IMR-90 (cell line): ENCODE data around the gene TSGA10. TPM values are rescaled to one million over a fixed set of nuclear protein-coding genes. Genes with fewer than 3 reads are reported as not detected.

Source experiments
- ATAC-seq: fragments of 200-7000 bp; cut with Tn5 transposase; 2 replicates; pipeline ENCODE4 v1.9.1; 2020; ENCODE audit warnings: low read depth, mild to moderate bottlenecking, moderate library complexity
- BruUV-seq: library from RNA; stranded (reverse); fragments of 400-500 nt; replicated peaks from 2 replicates; lab custom pipeline; 2021; lab: Mats Ljungman, UMichigan
- CTCF ChIA-PET: fragments of 300-600 bp; formaldehyde crosslinking; extraction: SDS; loops from one replicate; lab custom pipeline; 2021; ENCODE audit warnings: antibody characterized with exemption; lab: Yijun Ruan, JAX
- POLR2A ChIA-PET: fragments of 300-600 bp; sonication (Branson Sonifier 250); formaldehyde crosslinking; loops from one replicate; lab custom pipeline; 2022; ENCODE audit warnings: antibody characterized with exemption; ENCODE audit not compliant: unreplicated experiment; lab: Charles Lee
- DNase-seq: peaks from one replicate; pipeline ENCODE4 v3.0.0; 2013
- H2AFZ ChIP-seq: replicated peaks from 2 replicates; pipeline ENCODE3; 2013; ENCODE audit warnings: low read length, mild to moderate bottlenecking; ENCODE audit not compliant: poor library complexity
- H2AK5ac ChIP-seq: 2 replicates; pipeline ENCODE4 v1.6.1; 2013; ENCODE audit warnings: low read depth, low read length, inconsistent platforms
- H2AK9ac ChIP-seq: replicated peaks from 2 replicates; pipeline ENCODE3; 2013; ENCODE audit warnings: mild to moderate bottlenecking, low read depth, low read length, moderate library complexity; ENCODE audit not compliant: poor library complexity
- H2BK120ac ChIP-seq: 2 replicates; pipeline ENCODE4 v1.6.1; 2013; ENCODE audit warnings: low read depth, low read length, inconsistent platforms
- H2BK15ac ChIP-seq: 3 replicates; pipeline ENCODE4 v1.6.1; 2013; ENCODE audit warnings: low read depth, low read length, inconsistent platforms
- H2BK20ac ChIP-seq: 2 replicates; pipeline ENCODE4 v1.6.1; 2013; ENCODE audit warnings: low read depth, mild to moderate bottlenecking, inconsistent platforms, low read length, moderate library complexity
- H2BK5ac ChIP-seq: 2 replicates; pipeline ENCODE4 v1.6.1; 2013; ENCODE audit warnings: mild to moderate bottlenecking, low read depth, low read length, inconsistent platforms; ENCODE audit not compliant: poor library complexity, severe bottlenecking
- H3K14ac ChIP-seq: replicated peaks from 2 replicates; pipeline ENCODE4 v1.6.1; 2013; ENCODE audit warnings: low read depth, low read length, inconsistent platforms
- H3K18ac ChIP-seq: 2 replicates; pipeline ENCODE4 v1.6.1; 2013; ENCODE audit warnings: low read depth, low read length, control low read depth
- H3K23ac ChIP-seq: 2 replicates; pipeline ENCODE4 v1.6.1; 2013; ENCODE audit warnings: low read depth, low read length, inconsistent platforms
- H3K27ac ChIP-seq: 2 replicates; pipeline ENCODE4 v1.5.1; 2013; ENCODE audit warnings: mild to moderate bottlenecking, control low read depth, low read length; ENCODE audit not compliant: insufficient read depth
- H3K27me3 ChIP-seq: 2 replicates; pipeline ENCODE4 v1.6.1; 2013; ENCODE audit warnings: low read length; ENCODE audit not compliant: control insufficient read depth, insufficient read depth
- H3K36me3 ChIP-seq: 2 replicates; pipeline ENCODE4 v1.6.1; 2013; ENCODE audit warnings: low read length, mixed read lengths; ENCODE audit not compliant: control insufficient read depth, insufficient read depth
- H3K4ac ChIP-seq: 2 replicates; pipeline ENCODE4 v1.6.1; 2013; ENCODE audit warnings: low read depth, low read length, inconsistent platforms
- H3K4me1 ChIP-seq: 2 replicates; pipeline ENCODE4 v1.6.1; 2013; ENCODE audit warnings: low read length, mixed read lengths; ENCODE audit not compliant: control insufficient read depth, insufficient read depth
- H3K4me2 ChIP-seq: 2 replicates; pipeline ENCODE4 v1.6.1; 2013; ENCODE audit warnings: low read depth, mild to moderate bottlenecking, control low read depth, low read length, moderate library complexity
- H3K4me3 ChIP-seq: 2 replicates; pipeline ENCODE4 v1.5.1; 2013; ENCODE audit warnings: low read depth, mild to moderate bottlenecking, control low read depth, low read length, moderate library complexity; ENCODE audit not compliant: insufficient read depth
- H3K56ac ChIP-seq: 2 replicates; pipeline ENCODE4 v1.6.1; 2013; ENCODE audit warnings: low read length, inconsistent platforms; ENCODE audit not compliant: insufficient read depth; ENCODE audit errors: extremely low read depth
- H3K79me1 ChIP-seq, 2 experiments: 2 replicates each; pipeline ENCODE4 v1.6.1; 2013; ENCODE audit warnings: low read length in 2 of 2, inconsistent platforms in 1 of 2, low read depth in 1 of 2
- H3K9ac ChIP-seq: 2 replicates; pipeline ENCODE4 v1.6.1; 2013; ENCODE audit warnings: low read depth, low read length, control low read depth
- H3K9me1 ChIP-seq: 2 replicates; pipeline ENCODE4 v1.6.1; 2013; ENCODE audit warnings: low read length, inconsistent platforms; ENCODE audit not compliant: insufficient read depth
- H3K9me3 ChIP-seq: 2 replicates; pipeline ENCODE4 v1.6.1; 2013; ENCODE audit warnings: low read length; ENCODE audit not compliant: control insufficient read depth, insufficient read depth
- H4K20me1 ChIP-seq: 2 replicates; pipeline ENCODE4 v1.6.1; 2013; ENCODE audit warnings: low read length, inconsistent platforms; ENCODE audit not compliant: insufficient read depth
- H4K5ac ChIP-seq: 2 replicates; pipeline ENCODE4 v1.6.1; 2013; ENCODE audit warnings: mild to moderate bottlenecking, low read depth, low read length, control low read depth
- H4K8ac ChIP-seq, 2 experiments: 2 replicates each; pipeline ENCODE4 v1.6.1; 2013; ENCODE audit warnings: low read depth in 2 of 2, low read length in 2 of 2, control low read depth in 1 of 2, inconsistent platforms in 1 of 2
- H4K91ac ChIP-seq: 2 replicates; pipeline ENCODE4 v1.6.1; 2013; ENCODE audit warnings: low read depth, low read length, inconsistent platforms; ENCODE audit not compliant: insufficient read depth
- CEBPB ChIP-seq: IDR thresholded peaks from 2 replicates; pipeline ENCODE4 v1.6.1; 2012; ENCODE audit warnings: low read depth, low read length, improper control_type of control experiment
- CHD1 ChIP-seq: IDR thresholded peaks from 2 replicates; pipeline ENCODE4 v1.6.1; 2012; ENCODE audit warnings: low read depth, low read length, improper control_type of control experiment
- ELK1 ChIP-seq: fragments of 150-350 bp; IDR thresholded peaks from 2 replicates; pipeline ENCODE4 v1.6.1; 2016; ENCODE audit warnings: low read depth, mild to moderate bottlenecking, low read length, moderate library complexity, borderline replicate concordance
- MXI1 ChIP-seq: IDR thresholded peaks from 2 replicates; pipeline ENCODE4 v1.6.1; 2012; ENCODE audit warnings: low read depth, mild to moderate bottlenecking, low read length, moderate library complexity, borderline replicate concordance
- NFE2L2 ChIP-seq: fragments of 150-350 bp; IDR thresholded peaks from 2 replicates; pipeline ENCODE4 v1.6.1; 2016; ENCODE audit warnings: low read depth, mild to moderate bottlenecking, low read length
- POLR2A ChIP-seq: IDR thresholded peaks from 2 replicates; pipeline ENCODE4 v1.6.1; 2012; ENCODE audit warnings: mild to moderate bottlenecking, low read depth, low read length
- RAD21 ChIP-seq: IDR thresholded peaks from 2 replicates; pipeline ENCODE4 v1.6.1; 2012; ENCODE audit warnings: low read length, improper control_type of control experiment
- RCOR1 ChIP-seq: IDR thresholded peaks from 2 replicates; pipeline ENCODE4 v1.6.1; 2012; ENCODE audit warnings: mild to moderate bottlenecking, low read length, improper control_type of control experiment; ENCODE audit not compliant: insufficient replicate concordance
- RFX5 ChIP-seq: IDR thresholded peaks from 2 replicates; pipeline ENCODE4 v1.8.0; 2012; ENCODE audit warnings: low read depth, mild to moderate bottlenecking, low read length, moderate library complexity
- SMC3 ChIP-seq: fragments of 150-350 bp; IDR thresholded peaks from 2 replicates; pipeline ENCODE4 v1.6.1; 2016; ENCODE audit warnings: low read depth, mild to moderate bottlenecking, antibody characterized with exemption, low read length, moderate library complexity
- WGBS, 2 experiments: methylation state at CpG; one replicate each; pipeline versions ENCODE4 v1.1.5 to v1.1.7; 2013; ENCODE audit warnings: missing lambda C conversion rate in 2 of 2; ENCODE audit not compliant: insufficient read length in 1 of 2; ENCODE audit errors: extremely low coverage in 2 of 2; 5-methylcytosine and 5-hydroxymethylcytosine counted together
- dilution Hi-C: fragments of 300-500 bp; cut with HindIII; formaldehyde crosslinking; loops from one replicate; pipeline ENCODE4 v1.14.3; 2018; ENCODE audit warnings: low sequenced_read_pairs; ENCODE audit not compliant: unreplicated experiment
- in situ Hi-C: fragments of 300-500 bp; cut with MboI; formaldehyde crosslinking; loops from 3 replicates; pipeline ENCODE4 v1.14.3; 2019; ENCODE audit warnings: low sequenced_read_pairs, inconsistent platforms, mixed read lengths
- intact Hi-C: fragments of 100-400 bp; cut with micrococcal nuclease; formaldehyde crosslinking; loops from 2 replicates; pipeline ENCODE4 v1.10.0; 2022
- polyA plus RNA-seq, 3 experiments: library from polyadenylated mRNA; depleted of rRNA; stranded (reverse); fragments of >200 nt; gene quantifications; 2 replicates each; pipeline ENCODE4 v1.2.3, GENCODE V29; 2012; ENCODE audit warnings: low replicate concordance in 1 of 3
- total RNA-seq: library from RNA; depleted of rRNA; stranded (reverse); fragments of >200 nt; gene quantifications from 2 replicates; pipeline ENCODE4 v1.2.3, GENCODE V29; 2012
- TF ChIP-seq, protein P1 (sequence below): fragments of 150-350 bp; IDR thresholded peaks from 2 replicates; pipeline ENCODE4 v1.6.1; 2017; ENCODE audit warnings: mild to moderate bottlenecking, antibody characterized with exemption, low read length, low read depth

TSGA10 gene
- total and polyA plus RNA-seq, 2 of the 4 experiments (the other 2 are of a cell fraction), result 0.32 to 0.54 TPM

DNA sequence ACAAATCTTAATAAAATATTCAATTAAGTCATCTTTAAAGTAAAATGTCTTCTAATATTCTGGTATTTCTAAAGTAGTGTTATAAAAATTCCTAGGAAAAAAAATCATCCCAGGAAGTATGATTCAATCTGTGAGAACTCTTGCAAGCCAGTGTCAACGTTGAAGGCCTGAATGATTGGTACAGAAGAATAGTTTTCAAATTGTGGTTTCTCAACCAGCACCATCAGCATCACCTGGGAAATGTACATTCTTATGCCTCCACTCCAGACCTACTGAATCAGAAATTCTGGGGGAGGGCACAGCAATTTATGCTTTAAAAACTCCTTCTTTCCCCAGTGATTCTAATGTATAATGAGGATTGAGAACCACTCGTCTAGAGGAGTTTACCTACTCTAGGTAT, 75.5 kb downstream of the TSGA10 start:
- Histone ChIP-seq H2BK5ac (no peak overlapping the region), H3K18ac (no peak overlapping the region)

More for the DNA sequence above, 75.5 kb downstream of the TSGA10 start:
- no peak overlapping the region for H2AFZ ChIP-seq
- no peaks in the 10 kb centered on the region for H3K9me1 ChIP-seq
- in situ Hi-C loops, result no loop called here
- TF ChIP-seq RCOR1 (no peak), CHD1 (no peak), SMC3 (no peak), ELK1 (no peak), NFE2L2 (no peak), POLR2A (no peak), RAD21 (no peak), CEBPB (no peak), MXI1 (no peak), RFX5 (no peak)
- TF ChIP-seq, protein P1, sequence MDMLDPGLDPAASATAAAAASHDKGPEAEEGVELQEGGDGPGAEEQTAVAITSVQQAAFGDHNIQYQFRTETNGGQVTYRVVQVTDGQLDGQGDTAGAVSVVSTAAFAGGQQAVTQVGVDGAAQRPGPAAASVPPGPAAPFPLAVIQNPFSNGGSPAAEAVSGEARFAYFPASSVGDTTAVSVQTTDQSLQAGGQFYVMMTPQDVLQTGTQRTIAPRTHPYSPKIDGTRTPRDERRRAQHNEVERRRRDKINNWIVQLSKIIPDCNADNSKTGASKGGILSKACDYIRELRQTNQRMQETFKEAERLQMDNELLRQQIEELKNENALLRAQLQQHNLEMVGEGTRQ, result no peak
- no peak overlapping the region for H4K91ac ChIP-seq
- no peaks in the 10 kb centered on the region for H3K79me1 ChIP-seq
- no peak overlapping the region for H2AK9ac ChIP-seq
- H3K4ac ChIP-seq, result no peak overlapping the region
- no CpG with 5 or more reads among the region's 2 CpGs for WGBS, 2 experiments
- H4K8ac ChIP-seq, result no peak overlapping the region
- intact Hi-C loops, result no loop called here
- H2AK5ac ChIP-seq, result no peak overlapping the region
- no peak overlapping the region for H3K27ac ChIP-seq
- H4K5ac ChIP-seq, result no peak overlapping the region
- H3K36me3 ChIP-seq, result no peaks in the 10 kb centered on the region
- H3K4me1 ChIP-seq, result no peaks in the 10 kb centered on the region
- no peak for DNase-seq
- H2BK20ac ChIP-seq, result no peak overlapping the region
- H3K27me3 ChIP-seq, result peaks cover 11% of the 10 kb centered on the region; the same call in 1 of the 2 replicates
- no TSS peak for BruUV-seq
- ChIA-PET CTCF (no interaction called here), POLR2A (no interaction called here)
- no peak overlapping the region for H3K4me2 ChIP-seq
- H3K14ac ChIP-seq, result no peak overlapping the region
- dilution Hi-C loops, result no loop called here
- H3K9me3 ChIP-seq, result no peaks in the 10 kb centered on the region
- no peak for ATAC-seq
- H3K4me3 ChIP-seq, result no peak overlapping the region
- H3K9ac ChIP-seq, result no peak overlapping the region
- H3K56ac ChIP-seq, result no peak overlapping the region
- no peaks in the 10 kb centered on the region for H4K20me1 ChIP-seq
- H2BK120ac ChIP-seq, result no peak overlapping the region
- no peak overlapping the region for H2BK15ac ChIP-seq
- H3K23ac ChIP-seq, result no peak overlapping the region
